Endothelial cell (in vitro differentiated cells): ENCODE measurements around the gene DTWD2. TPM values are rescaled to one million over a fixed set of nuclear protein-coding genes. Genes with fewer than 3 reads are reported as not detected.

Source experiments
- DNase-seq: peaks from one replicate; pipeline ENCODE4 v3.0.0; 2021; ENCODE audit warnings: low spot score
- H3K27ac Mint-ChIP-seq: one replicate; pipeline ENCODE4 v1.8.0; 2021; ENCODE audit warnings: mixed read lengths, inconsistent platforms; ENCODE audit not compliant: unreplicated experiment
- H3K27me3 Mint-ChIP-seq: one replicate; pipeline ENCODE4 v1.8.0; 2021; ENCODE audit warnings: mild to moderate bottlenecking, moderate library complexity, mixed read lengths, inconsistent platforms; ENCODE audit not compliant: unreplicated experiment
- H3K36me3 Mint-ChIP-seq: one replicate; pipeline ENCODE4 v1.8.0; 2021; ENCODE audit warnings: mild to moderate bottlenecking, low read depth, mixed read lengths, inconsistent platforms; ENCODE audit not compliant: unreplicated experiment
- H3K4me1 Mint-ChIP-seq: one replicate; pipeline ENCODE4 v1.8.0; 2021; ENCODE audit warnings: mild to moderate bottlenecking, mixed read lengths, inconsistent platforms; ENCODE audit not compliant: unreplicated experiment
- H3K4me3 Mint-ChIP-seq: one replicate; pipeline ENCODE4 v1.8.0; 2021; ENCODE audit warnings: mild to moderate bottlenecking, mixed read lengths, inconsistent platforms; ENCODE audit not compliant: unreplicated experiment
- H3K9me3 Mint-ChIP-seq: one replicate; pipeline ENCODE4 v1.8.0; 2021; ENCODE audit warnings: mixed read lengths, inconsistent platforms; ENCODE audit not compliant: unreplicated experiment
- total RNA-seq: library from RNA; stranded (reverse); fragmentation: NEBNext Ultra II Directional; extraction: Animal tissue kit (Norgen Biotek cat#: 25700); gene quantifications from one replicate; pipeline ENCODE4 v1.2.1, GENCODE V29; 2021; ENCODE audit not compliant: unreplicated experiment
- TF ChIP-seq, protein P1 (sequence below): fragments of 200-600 bp; sonication (generic); IDR thresholded peaks from one replicate; pipeline ENCODE4 v1.5.0; 2021; ENCODE audit warnings: antibody characterized with exemption; ENCODE audit not compliant: unreplicated experiment

Gene DTWD2
- total RNA-seq, 1 donor from 2014 or later: 2.7 TPM

DNA sequence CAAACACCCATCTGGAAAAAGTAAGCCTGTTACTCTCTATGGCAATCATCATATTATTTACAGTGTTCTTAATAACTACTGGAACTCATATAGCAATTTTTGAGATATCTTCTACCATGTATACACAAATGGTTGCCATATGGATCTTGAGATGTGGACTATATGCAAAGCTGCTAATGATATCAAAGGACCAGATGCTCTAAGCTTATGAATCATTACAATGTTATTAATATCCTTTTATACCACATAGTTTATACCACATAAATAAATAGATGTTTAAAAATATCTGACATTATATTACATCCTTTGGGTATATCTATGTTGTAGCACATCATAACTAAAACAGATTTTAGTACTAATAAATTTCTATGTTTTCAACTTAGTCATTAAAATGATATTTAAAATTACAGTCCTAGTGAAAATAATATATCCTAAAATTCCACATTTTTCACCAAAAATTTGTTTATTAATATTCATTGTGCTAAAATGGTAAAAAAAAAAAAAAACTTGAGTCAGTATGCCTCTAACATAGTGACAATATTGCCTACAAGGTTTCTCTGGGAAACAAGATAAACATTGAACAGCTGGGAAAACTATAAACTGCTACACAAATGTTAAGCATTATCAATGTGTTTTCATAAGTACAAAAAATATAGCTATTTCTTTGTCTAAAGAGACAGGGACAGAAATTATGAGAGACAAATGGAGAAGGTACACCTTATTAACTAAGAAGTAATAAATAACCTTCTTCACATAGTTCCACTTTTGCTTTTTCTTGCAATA lies 85.5 kb downstream of the DTWD2 start:
- Mint-ChIP-seq H3K4me3 (no peak overlapping the region), H3K4me1 (no peaks in the 10 kb centered on the region), H3K27ac (no peak overlapping the region), H3K36me3 (no peaks in the 10 kb centered on the region), H3K27me3 (no peaks in the 10 kb centered on the region), H3K9me3 (no peaks in the 10 kb centered on the region)
- DNase-seq: no peak
- TF ChIP-seq, protein P1, sequence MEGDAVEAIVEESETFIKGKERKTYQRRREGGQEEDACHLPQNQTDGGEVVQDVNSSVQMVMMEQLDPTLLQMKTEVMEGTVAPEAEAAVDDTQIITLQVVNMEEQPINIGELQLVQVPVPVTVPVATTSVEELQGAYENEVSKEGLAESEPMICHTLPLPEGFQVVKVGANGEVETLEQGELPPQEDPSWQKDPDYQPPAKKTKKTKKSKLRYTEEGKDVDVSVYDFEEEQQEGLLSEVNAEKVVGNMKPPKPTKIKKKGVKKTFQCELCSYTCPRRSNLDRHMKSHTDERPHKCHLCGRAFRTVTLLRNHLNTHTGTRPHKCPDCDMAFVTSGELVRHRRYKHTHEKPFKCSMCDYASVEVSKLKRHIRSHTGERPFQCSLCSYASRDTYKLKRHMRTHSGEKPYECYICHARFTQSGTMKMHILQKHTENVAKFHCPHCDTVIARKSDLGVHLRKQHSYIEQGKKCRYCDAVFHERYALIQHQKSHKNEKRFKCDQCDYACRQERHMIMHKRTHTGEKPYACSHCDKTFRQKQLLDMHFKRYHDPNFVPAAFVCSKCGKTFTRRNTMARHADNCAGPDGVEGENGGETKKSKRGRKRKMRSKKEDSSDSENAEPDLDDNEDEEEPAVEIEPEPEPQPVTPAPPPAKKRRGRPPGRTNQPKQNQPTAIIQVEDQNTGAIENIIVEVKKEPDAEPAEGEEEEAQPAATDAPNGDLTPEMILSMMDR: no peak

DNA sequence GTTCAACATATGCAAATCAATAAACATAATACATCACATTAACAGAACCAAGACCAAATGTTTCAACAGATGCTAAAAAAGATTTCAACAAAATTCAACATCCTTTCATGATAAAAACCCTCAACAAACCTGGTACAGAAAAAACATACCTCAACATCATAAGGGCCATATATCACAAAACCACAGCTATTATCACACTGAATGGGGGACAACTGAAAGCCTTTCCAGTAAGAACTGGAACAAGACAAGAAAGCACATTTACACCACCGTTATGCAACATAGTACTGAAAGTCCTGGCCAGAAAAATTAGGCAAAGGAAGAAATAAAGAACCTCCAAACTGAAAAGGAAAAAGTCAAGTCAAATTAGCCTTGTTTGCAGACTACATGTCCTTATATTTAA lies 93.6 kb downstream of the DTWD2 start:
- TF ChIP-seq, protein P1: no peak
- Mint-ChIP-seq H3K27ac (no peak overlapping the region), H3K9me3 (no peaks in the 10 kb centered on the region), H3K4me3 (no peak overlapping the region), H3K4me1 (no peaks in the 10 kb centered on the region), H3K36me3 (no peaks in the 10 kb centered on the region), H3K27me3 (no peaks in the 10 kb centered on the region)
- DNase-seq: no peak

DNA sequence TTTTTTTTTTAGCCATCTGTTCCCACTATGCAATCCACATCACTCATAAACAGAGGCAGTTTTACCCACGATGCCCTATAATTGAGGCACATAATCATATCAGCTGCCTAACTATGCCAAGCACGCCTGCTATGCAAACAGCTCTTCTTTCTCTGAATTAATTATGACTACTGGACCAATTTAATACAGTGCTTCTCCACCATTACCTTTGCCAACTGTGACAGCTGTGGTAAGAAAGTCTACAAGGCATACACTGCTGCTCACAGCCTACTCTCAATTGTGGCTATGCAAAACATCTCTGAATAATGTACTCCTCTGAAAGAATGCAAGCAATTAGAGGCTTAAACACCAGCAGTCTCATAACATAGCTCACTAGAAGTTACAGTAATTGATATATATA lies 97.1 kb downstream of the DTWD2 start:
- no peaks in the 10 kb centered on the region for H3K9me3 Mint-ChIP-seq
- no peak overlapping the region for H3K27ac Mint-ChIP-seq
- no peaks in the 10 kb centered on the region for H3K27me3 Mint-ChIP-seq

DNA sequence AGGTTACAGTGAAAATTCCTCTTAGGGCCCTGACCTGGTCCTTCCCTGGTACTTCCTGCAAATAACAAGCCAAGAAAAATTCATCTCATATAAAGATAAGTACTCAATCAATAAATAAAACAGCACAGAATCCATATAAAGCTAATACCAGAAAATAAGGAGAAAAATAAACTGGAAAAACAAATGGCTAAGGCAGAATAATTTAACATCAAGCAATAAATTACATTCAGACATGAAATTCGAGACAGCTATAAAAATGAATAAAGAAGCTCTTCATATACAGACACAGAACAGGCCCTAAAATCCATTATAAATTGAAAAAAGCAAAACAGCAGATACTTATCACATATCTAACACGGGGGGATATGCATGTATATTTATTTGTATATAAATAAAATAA lies 99.2 kb downstream of the DTWD2 start:
- no peak overlapping the region for H3K4me3 Mint-ChIP-seq
- no peaks in the 10 kb centered on the region for H3K9me3 Mint-ChIP-seq
- H3K4me1 Mint-ChIP-seq: no peaks in the 10 kb centered on the region
- no peak for DNase-seq
- H3K27me3 Mint-ChIP-seq: no peaks in the 10 kb centered on the region
- TF ChIP-seq, protein P1: no peak
- no peaks in the 10 kb centered on the region for H3K36me3 Mint-ChIP-seq
- H3K27ac Mint-ChIP-seq: no peak overlapping the region

More for the DNA sequence above, 97.1 kb downstream of the DTWD2 start:
- no peak for DNase-seq
- H3K36me3 Mint-ChIP-seq: no peaks in the 10 kb centered on the region
- H3K4me3 Mint-ChIP-seq: no peak overlapping the region
- H3K4me1 Mint-ChIP-seq: no peaks in the 10 kb centered on the region
- TF ChIP-seq, protein P1: no peak

DNA sequence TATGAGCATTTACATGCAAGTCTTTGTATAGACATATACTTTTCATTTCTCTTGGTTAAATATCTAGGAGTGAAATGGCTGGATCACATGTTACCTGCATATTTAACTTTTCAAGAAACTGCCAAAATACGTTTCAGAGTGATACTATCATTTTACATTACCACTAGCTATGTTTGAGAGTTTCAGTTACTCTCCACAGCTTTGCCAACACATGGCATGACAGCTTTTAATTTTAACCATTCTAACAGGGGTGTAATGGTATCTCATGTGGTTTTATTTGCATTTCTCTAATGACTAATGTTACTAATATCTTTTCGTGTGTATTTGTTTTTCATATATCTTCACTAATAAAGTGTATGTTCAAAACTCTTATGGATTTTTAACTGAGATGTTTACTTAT lies 99.8 kb downstream of the DTWD2 start:
- H3K4me1 Mint-ChIP-seq: peaks cover under 1% of the 10 kb centered on the region
- H3K27ac Mint-ChIP-seq: no peak overlapping the region
- TF ChIP-seq, protein P1: no peak
- DNase-seq: no peak
- H3K27me3 Mint-ChIP-seq: no peaks in the 10 kb centered on the region
- no peaks in the 10 kb centered on the region for H3K9me3 Mint-ChIP-seq
- H3K36me3 Mint-ChIP-seq: no peaks in the 10 kb centered on the region
- H3K4me3 Mint-ChIP-seq: no peak overlapping the region
